OCI-LY1 (cell line): Measurements from ENCODE around the gene ABCC4.

Experiments used
- EZH2 ChIP-seq: fragments of 200-600 bp; sonication (generic), shearing (Covaris generic); IDR thresholded peaks from 2 replicates; pipeline ENCODE4 v1.8.0; 2017; ENCODE audit warnings: borderline replicate concordance, mixed run types, mild to moderate bottlenecking, antibody characterized with exemption, low read length, moderate library complexity, mixed read lengths
- TF ChIP-seq, protein P1 (sequence below): fragments of 200-600 bp; sonication (generic), shearing (Covaris generic); IDR thresholded peaks from 2 replicates; pipeline ENCODE4 v1.5.1; 2017; ENCODE audit warnings: mild to moderate bottlenecking, antibody characterized with exemption, low read length, moderate library complexity, mixed read lengths

- no peak for TF ChIP-seq EZH2
- TF ChIP-seq, protein P1, sequence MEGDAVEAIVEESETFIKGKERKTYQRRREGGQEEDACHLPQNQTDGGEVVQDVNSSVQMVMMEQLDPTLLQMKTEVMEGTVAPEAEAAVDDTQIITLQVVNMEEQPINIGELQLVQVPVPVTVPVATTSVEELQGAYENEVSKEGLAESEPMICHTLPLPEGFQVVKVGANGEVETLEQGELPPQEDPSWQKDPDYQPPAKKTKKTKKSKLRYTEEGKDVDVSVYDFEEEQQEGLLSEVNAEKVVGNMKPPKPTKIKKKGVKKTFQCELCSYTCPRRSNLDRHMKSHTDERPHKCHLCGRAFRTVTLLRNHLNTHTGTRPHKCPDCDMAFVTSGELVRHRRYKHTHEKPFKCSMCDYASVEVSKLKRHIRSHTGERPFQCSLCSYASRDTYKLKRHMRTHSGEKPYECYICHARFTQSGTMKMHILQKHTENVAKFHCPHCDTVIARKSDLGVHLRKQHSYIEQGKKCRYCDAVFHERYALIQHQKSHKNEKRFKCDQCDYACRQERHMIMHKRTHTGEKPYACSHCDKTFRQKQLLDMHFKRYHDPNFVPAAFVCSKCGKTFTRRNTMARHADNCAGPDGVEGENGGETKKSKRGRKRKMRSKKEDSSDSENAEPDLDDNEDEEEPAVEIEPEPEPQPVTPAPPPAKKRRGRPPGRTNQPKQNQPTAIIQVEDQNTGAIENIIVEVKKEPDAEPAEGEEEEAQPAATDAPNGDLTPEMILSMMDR: no peak
These were observed 194.7 kb downstream of the ABCC4 start for GRCh38 chr13:95106562-95106961.
